HK-2 (cell line): ENCODE results near the gene ADAD2.

Experiments
- DNase-seq: peaks from one replicate; pipeline ENCODE4 v3.0.0-alpha.2; 2018; ENCODE audit not compliant: unreplicated experiment

Gene ADAD2

GRCh38 chr16:84223456-84223855, 32.5 kb downstream of the ADAD2 start:
- DNase-seq, result no peak

- DNase-seq, result no peak
These were observed 33.6 kb downstream of the ADAD2 start for GRCh38 chr16:84224554-84224953.

- no peak for DNase-seq
These were observed 34.2 kb downstream of the ADAD2 start for GRCh38 chr16:84225126-84225525.

- no peak for DNase-seq
These were observed 34.6 kb downstream of the ADAD2 start for GRCh38 chr16:84225571-84225970.

GRCh38 chr16:84226026-84226425, 35.1 kb downstream of the ADAD2 start:
- DNase-seq, result no peak

- no peak for DNase-seq
These were observed 36.6 kb downstream of the ADAD2 start for GRCh38 chr16:84227548-84227947.

GRCh38 chr16:84228256-84228838, 37.4 kb downstream of the ADAD2 start:
- DNase-seq, result peak; percentile 89

- DNase-seq, result no peak
These were observed 38.5 kb downstream of the ADAD2 start for GRCh38 chr16:84229471-84229870.

GRCh38 chr16:84232060-84232459, 41.1 kb downstream of the ADAD2 start:
- no peak for DNase-seq

- DNase-seq, result no peak
These were observed 42.0 kb downstream of the ADAD2 start for GRCh38 chr16:84232969-84233368.

- DNase-seq, result no peak
These were observed 42.8 kb downstream of the ADAD2 start for GRCh38 chr16:84233748-84234147.

- no peak for DNase-seq
These were observed 43.6 kb downstream of the ADAD2 start for GRCh38 chr16:84234321-84235241.

- DNase-seq, result no peak
These were observed 45.7 kb downstream of the ADAD2 start for GRCh38 chr16:84236671-84237070.

GRCh38 chr16:84237994-84238750, 47.2 kb downstream of the ADAD2 start:
- no peak for DNase-seq

- no peak for DNase-seq
These were observed 48.3 kb downstream of the ADAD2 start for GRCh38 chr16:84239141-84239769.

- no peak for DNase-seq
These were observed 49.0 kb downstream of the ADAD2 start, which contains the start of gene KCNG4 for GRCh38 chr16:84239909-84240308. KCNG4 (minus strand) TSS chr16:84240012; CDS start chr16:84237485, 2,527 bp downstream.

- DNase-seq, result no peak
These were observed 49.5 kb downstream of the ADAD2 start for GRCh38 chr16:84240455-84240854.

- no peak for DNase-seq
These were observed 50.8 kb downstream of the ADAD2 start for GRCh38 chr16:84241778-84242177.

- no peak for DNase-seq
These were observed 51.9 kb downstream of the ADAD2 start for GRCh38 chr16:84242839-84243238.

- no peak for DNase-seq
These were observed 52.8 kb downstream of the ADAD2 start for GRCh38 chr16:84243732-84244131.

GRCh38 chr16:84244728-84245127, 53.8 kb downstream of the ADAD2 start:
- no peak for DNase-seq
